ENCODE data around the gene BATF3.

Gene BATF3

GRCh38 chr1:212675675-212676074, 24.0 kb downstream of the BATF3 start:
- no peaks in the 10 kb centered on the region for H3K36me3 ChIP-seq (ENCODE audit: control insufficient read depth, insufficient read depth, low read length)
- no peak overlapping the region for H3K27ac ChIP-seq (ENCODE audit: low read depth, low read length)
- H3K9ac ChIP-seq (ENCODE audit: low read length): no peak overlapping the region
- H3K4me1 ChIP-seq (ENCODE audit: control insufficient read depth, insufficient read depth, low read length): peaks cover 3% of the 10 kb centered on the region
- no peak overlapping the region for H3K4me3 ChIP-seq (ENCODE audit: low read length)
- H3K27me3 ChIP-seq (ENCODE audit: control insufficient read depth, insufficient read depth, low read length): no peaks in the 10 kb centered on the region

- no peak overlapping the region for H3K9ac ChIP-seq (ENCODE audit: low read length)
- no peaks in the 10 kb centered on the region for H3K27me3 ChIP-seq (ENCODE audit: control insufficient read depth, insufficient read depth, low read length)
- peaks cover 3% of the 10 kb centered on the region for H3K4me1 ChIP-seq (ENCODE audit: control insufficient read depth, insufficient read depth, low read length)
- H3K27ac ChIP-seq (ENCODE audit: low read depth, low read length): no peak overlapping the region
- H3K36me3 ChIP-seq (ENCODE audit: control insufficient read depth, insufficient read depth, low read length): no peaks in the 10 kb centered on the region
- H3K4me3 ChIP-seq (ENCODE audit: low read length): no peak overlapping the region
These were observed 24.8 kb downstream of the BATF3 start for GRCh38 chr1:212674872-212675271.

- H3K27ac ChIP-seq (ENCODE audit: low read depth, low read length): no peak overlapping the region
- no peak overlapping the region for H3K4me3 ChIP-seq (ENCODE audit: low read length)
- H3K4me1 ChIP-seq (ENCODE audit: control insufficient read depth, insufficient read depth, low read length): peaks cover 13% of the 10 kb centered on the region
These were observed 28.2 kb downstream of the BATF3 start for GRCh38 chr1:212671342-212672031.

GRCh38 chr1:212670882-212671281, 28.8 kb downstream of the BATF3 start:
- Histone ChIP-seq H3K27ac (ENCODE audit: low read depth, low read length) (no peak overlapping the region), H3K27me3 (ENCODE audit: control insufficient read depth, insufficient read depth, low read length) (no peaks in the 10 kb centered on the region), H3K4me3 (ENCODE audit: low read length) (no peak overlapping the region), H3K9ac (ENCODE audit: low read length) (no peak overlapping the region), H3K4me1 (ENCODE audit: control insufficient read depth, insufficient read depth, low read length) (peaks cover 13% of the 10 kb centered on the region), H3K36me3 (ENCODE audit: control insufficient read depth, insufficient read depth, low read length) (no peaks in the 10 kb centered on the region)

More at GRCh38 chr1:212671342-212672031, 28.2 kb downstream of the BATF3 start:
- Histone ChIP-seq H3K27me3 (ENCODE audit: control insufficient read depth, insufficient read depth, low read length) (no peaks in the 10 kb centered on the region), H3K9ac (ENCODE audit: low read length) (no peak overlapping the region), H3K36me3 (ENCODE audit: control insufficient read depth, insufficient read depth, low read length) (no peaks in the 10 kb centered on the region)

GRCh38 chr1:212670301-212670700, 29.3 kb downstream of the BATF3 start:
- H3K36me3 ChIP-seq (ENCODE audit: control insufficient read depth, insufficient read depth, low read length): no peaks in the 10 kb centered on the region
- H3K4me3 ChIP-seq (ENCODE audit: low read length): no peak overlapping the region
- H3K27me3 ChIP-seq (ENCODE audit: control insufficient read depth, insufficient read depth, low read length): no peaks in the 10 kb centered on the region
- H3K27ac ChIP-seq (ENCODE audit: low read depth, low read length): no peak overlapping the region
- peaks cover 15% of the 10 kb centered on the region for H3K4me1 ChIP-seq (ENCODE audit: control insufficient read depth, insufficient read depth, low read length)
- no peak overlapping the region for H3K9ac ChIP-seq (ENCODE audit: low read length)

- Histone ChIP-seq H3K27me3 (ENCODE audit: control insufficient read depth, insufficient read depth, low read length) (no peaks in the 10 kb centered on the region), H3K9ac (ENCODE audit: low read length) (no peak overlapping the region), H3K27ac (ENCODE audit: low read depth, low read length) (no peak overlapping the region), H3K36me3 (ENCODE audit: control insufficient read depth, insufficient read depth, low read length) (no peaks in the 10 kb centered on the region), H3K4me1 (ENCODE audit: control insufficient read depth, insufficient read depth, low read length) (peaks cover 15% of the 10 kb centered on the region), H3K4me3 (ENCODE audit: low read length) (no peak overlapping the region)
These were observed 30.0 kb downstream of the BATF3 start for GRCh38 chr1:212669600-212669999.

GRCh38 chr1:212669102-212669501, 30.5 kb downstream of the BATF3 start:
- no peak overlapping the region for H3K27ac ChIP-seq (ENCODE audit: low read depth, low read length)
- H3K36me3 ChIP-seq (ENCODE audit: control insufficient read depth, insufficient read depth, low read length): no peaks in the 10 kb centered on the region
- peaks cover 15% of the 10 kb centered on the region for H3K4me1 ChIP-seq (ENCODE audit: control insufficient read depth, insufficient read depth, low read length)
- no peak overlapping the region for H3K4me3 ChIP-seq (ENCODE audit: low read length)
- no peaks in the 10 kb centered on the region for H3K27me3 ChIP-seq (ENCODE audit: control insufficient read depth, insufficient read depth, low read length)
- no peak overlapping the region for H3K9ac ChIP-seq (ENCODE audit: low read length)

- Histone ChIP-seq H3K4me1 (ENCODE audit: control insufficient read depth, insufficient read depth, low read length) (peaks cover 15% of the 10 kb centered on the region), H3K36me3 (ENCODE audit: control insufficient read depth, insufficient read depth, low read length) (no peaks in the 10 kb centered on the region), H3K27me3 (ENCODE audit: control insufficient read depth, insufficient read depth, low read length) (no peaks in the 10 kb centered on the region), H3K9ac (ENCODE audit: low read length) (no peak overlapping the region), H3K27ac (ENCODE audit: low read depth, low read length) (peak overlapping the region; percentile 72), H3K4me3 (ENCODE audit: low read length) (no peak overlapping the region)
These were observed 31.2 kb downstream of the BATF3 start for GRCh38 chr1:212668477-212668876.

- H3K4me1 ChIP-seq (ENCODE audit: control insufficient read depth, insufficient read depth, low read length): peaks cover 15% of the 10 kb centered on the region
- peak overlapping the region; percentile 13 for H3K4me3 ChIP-seq (ENCODE audit: low read length)
- peak overlapping the region; percentile 72 for H3K27ac ChIP-seq (ENCODE audit: low read depth, low read length)
- H3K27me3 ChIP-seq (ENCODE audit: control insufficient read depth, insufficient read depth, low read length): no peaks in the 10 kb centered on the region
- no peaks in the 10 kb centered on the region for H3K36me3 ChIP-seq (ENCODE audit: control insufficient read depth, insufficient read depth, low read length)
- no peak overlapping the region for H3K9ac ChIP-seq (ENCODE audit: low read length)
These were observed 32.2 kb downstream of the BATF3 start for GRCh38 chr1:212667223-212668139.

- H3K4me1 ChIP-seq (ENCODE audit: control insufficient read depth, insufficient read depth, low read length): peaks cover 12% of the 10 kb centered on the region
- H3K36me3 ChIP-seq (ENCODE audit: control insufficient read depth, insufficient read depth, low read length): no peaks in the 10 kb centered on the region
- no peak overlapping the region for H3K9ac ChIP-seq (ENCODE audit: low read length)
- no peaks in the 10 kb centered on the region for H3K27me3 ChIP-seq (ENCODE audit: control insufficient read depth, insufficient read depth, low read length)
- no peak overlapping the region for H3K27ac ChIP-seq (ENCODE audit: low read depth, low read length)
- no peak overlapping the region for H3K4me3 ChIP-seq (ENCODE audit: low read length)
These were observed 33.4 kb downstream of the BATF3 start for GRCh38 chr1:212666116-212666775.

- Histone ChIP-seq H3K4me1 (ENCODE audit: control insufficient read depth, insufficient read depth, low read length) (peaks cover 12% of the 10 kb centered on the region), H3K27me3 (ENCODE audit: control insufficient read depth, insufficient read depth, low read length) (no peaks in the 10 kb centered on the region), H3K27ac (ENCODE audit: low read depth, low read length) (peak overlapping the region; percentile 67), H3K4me3 (ENCODE audit: low read length) (peak overlapping the region; percentile 90), H3K36me3 (ENCODE audit: control insufficient read depth, insufficient read depth, low read length) (no peaks in the 10 kb centered on the region), H3K9ac (ENCODE audit: low read length) (no peak overlapping the region)
These were observed 34.2 kb downstream of the BATF3 start for GRCh38 chr1:212665241-212666115.
